Activated CD8-positive, alpha-beta memory T cell treated with anti-CD3 and anti-CD28 coated beads, Interleukin-2, amount 50 U/mL, for 24 hours (primary cell): Measurements from ENCODE around the gene NEK8.
"Not testable (repeated sequence)": the region's sequence is repeated elsewhere in the genome, so short reads cannot be mapped to it uniquely, and the experiment has no call there.

ENCODE experiments used
- DNase-seq: peaks from one replicate; pipeline ENCODE4 v3.0.0-alpha.2; 2020; ENCODE audit errors: extremely low read depth

The NEK8 gene

DNA sequence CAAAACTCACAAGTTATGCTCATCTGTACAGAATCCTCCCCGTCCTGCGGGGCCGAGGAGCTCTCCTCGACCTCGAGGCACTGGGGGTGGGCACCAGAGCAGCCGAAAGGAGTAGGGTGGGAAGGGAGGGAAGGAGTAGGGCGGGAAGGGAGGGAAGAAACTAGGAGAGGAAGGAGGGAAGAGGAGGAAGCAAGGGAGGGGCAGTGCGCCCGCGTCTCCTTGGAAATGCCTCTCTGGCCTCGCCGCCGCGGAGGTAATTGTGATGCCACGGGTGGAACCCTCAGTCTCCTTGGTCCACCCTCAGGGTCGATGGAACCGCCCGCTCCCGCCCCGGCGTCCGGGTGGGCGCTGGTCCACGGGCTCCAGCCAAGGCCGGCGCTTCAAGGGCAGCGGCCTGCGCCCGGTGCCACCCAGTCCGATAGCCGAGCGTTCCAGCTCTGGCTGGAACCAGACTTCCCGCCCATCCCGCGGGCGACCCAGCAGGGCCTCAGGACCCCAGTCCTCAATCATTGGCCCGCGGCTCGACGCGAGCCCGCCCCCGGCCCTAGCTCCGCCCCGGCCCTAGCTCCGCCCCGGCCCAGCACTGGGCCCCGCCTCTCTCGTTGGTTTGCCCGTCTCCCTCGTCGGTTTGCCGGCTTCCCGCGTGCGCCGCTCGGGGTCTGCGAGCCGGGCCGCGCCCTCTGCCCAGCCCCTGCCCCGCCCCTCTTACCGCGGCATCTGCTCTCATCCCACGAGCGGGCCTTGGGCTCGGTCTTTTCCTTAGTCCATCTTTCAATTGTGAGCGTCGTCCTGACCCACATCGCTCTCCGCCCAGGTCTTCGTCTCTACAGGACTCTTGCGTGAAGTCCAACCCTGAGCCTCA is 17.5 kb upstream of the NEK8 start:
- DNase-seq = no peak

DNA sequence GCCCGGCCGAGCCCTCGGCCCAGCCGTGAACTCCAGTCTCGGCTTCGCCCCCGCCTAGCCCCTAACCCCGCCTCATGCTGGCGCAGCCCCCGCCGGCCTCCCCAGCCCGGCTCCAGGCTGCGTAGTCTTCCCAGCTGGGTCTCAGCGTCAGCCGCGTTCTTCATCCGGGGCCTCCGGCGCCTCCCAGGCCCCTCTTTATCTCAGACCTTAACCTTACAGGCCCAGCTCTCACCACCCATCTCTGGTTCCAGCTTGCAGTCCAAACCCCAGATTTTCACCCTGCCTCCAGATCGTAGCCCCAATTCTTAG is 16.9 kb upstream of the NEK8 start, which contains the start of gene PROCA1:
Gene PROCA1 (minus strand): TSS at position 166 of the 309 bp plus-strand sequence. CDS start 228 bp downstream, outside the sequence.
- no peak for DNase-seq

DNA sequence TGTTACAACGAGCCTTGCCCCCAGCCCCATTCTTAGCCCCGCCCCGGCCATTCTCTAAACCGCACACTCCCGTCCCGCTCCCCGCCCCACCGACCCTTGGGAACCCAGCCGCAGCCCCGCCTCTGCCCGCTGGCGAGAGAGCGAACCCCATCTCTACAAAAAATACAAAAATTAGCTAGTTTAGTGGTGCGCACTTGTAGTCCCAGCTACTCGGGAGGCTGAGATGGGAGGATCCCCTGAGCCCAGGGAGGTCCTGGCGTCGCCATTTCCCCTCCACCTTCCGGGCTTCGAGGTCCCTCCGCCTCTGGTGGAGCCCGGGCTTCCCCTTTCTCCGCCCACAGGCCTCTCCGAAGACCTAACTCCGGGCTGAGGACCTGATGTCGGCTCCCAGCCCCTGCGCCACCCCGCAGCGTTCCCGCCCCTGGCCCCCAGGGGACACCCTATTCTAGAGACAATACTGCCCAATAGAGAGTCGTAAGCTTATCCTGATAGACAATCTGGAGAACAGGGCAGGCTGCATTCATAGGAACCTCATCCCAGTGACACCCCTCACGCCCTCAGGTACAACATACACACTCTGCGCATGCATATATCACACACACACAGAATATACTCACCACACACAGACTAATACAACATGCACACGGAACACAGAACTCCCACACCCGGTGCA is 16.4 kb upstream of the NEK8 start:
- no peak for DNase-seq

DNA sequence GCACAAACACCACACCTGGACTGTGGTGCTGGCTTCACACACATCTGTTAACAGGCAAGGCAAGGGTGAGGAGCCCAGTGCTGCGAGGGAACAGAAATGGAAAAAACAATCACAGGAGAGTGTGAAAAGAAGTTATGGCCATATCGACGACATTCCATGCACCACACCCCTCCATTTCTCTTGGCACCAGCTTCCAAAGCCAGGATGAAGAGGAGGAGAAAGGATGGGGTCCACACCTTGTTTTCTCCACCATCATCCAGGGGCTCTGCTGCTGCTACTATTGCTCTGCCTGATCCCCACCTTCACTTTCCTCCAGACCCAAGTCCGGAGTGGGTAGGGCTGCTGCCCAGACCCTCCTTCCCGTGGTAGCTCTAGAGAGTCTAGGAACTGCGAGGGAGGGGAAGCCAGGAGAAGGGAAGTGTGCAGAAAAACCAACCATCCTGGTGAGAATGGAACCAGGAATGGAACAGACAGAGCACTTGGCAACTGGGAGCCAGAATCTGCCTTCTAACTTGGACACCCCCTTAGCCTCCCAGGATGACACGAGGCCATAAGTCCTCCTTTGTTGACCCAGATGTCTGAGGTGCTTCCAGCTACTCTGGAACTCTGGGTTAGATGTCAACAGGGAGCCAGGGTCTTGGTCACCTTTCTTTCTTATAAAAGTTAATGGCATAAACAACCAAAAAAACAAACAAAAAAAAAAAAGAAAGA is 15.7 kb upstream of the NEK8 start:
- DNase-seq = no peak

DNA sequence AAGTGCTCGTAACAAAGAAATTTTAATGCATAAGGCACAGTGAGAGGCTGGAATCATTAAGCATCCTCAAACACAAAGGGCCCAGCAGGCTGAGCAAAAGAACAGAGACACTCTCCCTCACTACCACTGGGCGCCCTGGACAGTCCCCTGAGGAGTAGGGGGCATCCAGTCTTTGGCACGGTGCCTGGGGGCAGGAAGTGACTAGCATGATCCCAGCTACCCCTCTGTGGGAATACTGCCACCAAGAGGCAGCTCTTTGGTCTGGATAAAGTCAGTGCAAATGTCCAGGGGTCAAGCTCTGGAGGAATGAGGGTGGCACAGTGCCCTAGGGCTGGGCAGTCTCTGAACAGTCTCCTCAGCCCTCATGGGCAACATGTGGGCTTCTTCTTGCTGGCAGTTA is 14.3 kb upstream of the NEK8 start:
- DNase-seq = no peak

DNA sequence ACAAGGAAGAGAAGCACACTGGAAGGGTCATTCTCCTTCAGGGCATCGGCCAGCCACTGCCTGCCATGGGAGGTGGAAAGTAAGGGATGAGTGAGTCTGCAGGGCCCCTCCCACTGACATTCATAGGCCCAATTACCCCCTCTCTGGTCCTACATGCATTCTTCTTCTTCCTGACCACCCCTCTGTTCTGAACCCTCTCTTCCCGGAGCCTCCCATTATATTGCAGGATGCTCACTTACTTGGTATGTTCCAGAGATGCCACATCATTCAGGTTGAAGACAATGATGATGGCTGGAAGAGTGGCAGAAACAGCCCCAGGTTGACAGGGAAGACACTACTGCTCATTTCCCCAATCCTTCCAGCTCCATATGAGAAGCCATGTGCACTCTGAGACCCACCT is 13.4 kb upstream of the NEK8 start:
- DNase-seq = no peak

DNA sequence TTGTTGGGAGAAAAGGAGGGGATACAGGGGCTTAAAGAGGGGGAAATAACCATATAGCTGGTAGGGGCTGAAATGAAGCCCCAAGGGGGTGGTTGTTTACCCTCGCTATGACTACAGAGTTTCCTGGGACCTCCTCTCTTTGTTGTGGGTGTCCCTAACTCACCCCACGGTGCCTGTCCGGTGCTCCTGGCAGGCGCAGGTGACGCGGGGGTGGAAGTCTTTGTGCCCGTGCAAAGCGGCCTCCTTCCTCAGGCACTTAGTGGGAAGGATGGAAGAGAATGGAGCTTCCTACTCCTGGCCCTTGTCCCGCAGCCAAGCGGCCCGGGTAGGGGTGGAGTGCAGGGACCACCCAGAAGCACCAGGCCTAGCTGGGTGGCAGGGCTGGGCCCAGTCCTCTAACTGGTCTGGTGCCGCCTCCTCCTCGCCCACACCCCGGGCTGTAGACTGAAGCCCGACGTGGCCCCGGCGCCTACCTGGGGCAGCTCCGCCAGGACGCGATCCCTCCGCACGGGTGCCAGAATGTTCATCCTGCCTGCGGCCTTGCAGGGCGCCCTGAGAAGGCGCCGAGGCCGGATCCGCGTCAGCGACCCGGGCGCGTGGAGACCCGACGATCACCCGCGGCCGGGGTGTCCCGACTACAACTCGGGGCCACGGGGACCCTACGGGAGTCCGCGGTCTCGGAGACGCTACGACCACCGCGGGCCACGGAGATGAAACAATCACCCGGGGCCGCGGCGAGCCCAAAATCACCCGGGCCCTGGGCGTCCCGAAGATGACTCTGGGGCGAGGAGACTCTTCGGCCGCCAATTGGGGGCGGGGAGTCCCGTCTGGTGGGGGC is 11.6 kb upstream of the NEK8 start:
- DNase-seq = no peak

DNA sequence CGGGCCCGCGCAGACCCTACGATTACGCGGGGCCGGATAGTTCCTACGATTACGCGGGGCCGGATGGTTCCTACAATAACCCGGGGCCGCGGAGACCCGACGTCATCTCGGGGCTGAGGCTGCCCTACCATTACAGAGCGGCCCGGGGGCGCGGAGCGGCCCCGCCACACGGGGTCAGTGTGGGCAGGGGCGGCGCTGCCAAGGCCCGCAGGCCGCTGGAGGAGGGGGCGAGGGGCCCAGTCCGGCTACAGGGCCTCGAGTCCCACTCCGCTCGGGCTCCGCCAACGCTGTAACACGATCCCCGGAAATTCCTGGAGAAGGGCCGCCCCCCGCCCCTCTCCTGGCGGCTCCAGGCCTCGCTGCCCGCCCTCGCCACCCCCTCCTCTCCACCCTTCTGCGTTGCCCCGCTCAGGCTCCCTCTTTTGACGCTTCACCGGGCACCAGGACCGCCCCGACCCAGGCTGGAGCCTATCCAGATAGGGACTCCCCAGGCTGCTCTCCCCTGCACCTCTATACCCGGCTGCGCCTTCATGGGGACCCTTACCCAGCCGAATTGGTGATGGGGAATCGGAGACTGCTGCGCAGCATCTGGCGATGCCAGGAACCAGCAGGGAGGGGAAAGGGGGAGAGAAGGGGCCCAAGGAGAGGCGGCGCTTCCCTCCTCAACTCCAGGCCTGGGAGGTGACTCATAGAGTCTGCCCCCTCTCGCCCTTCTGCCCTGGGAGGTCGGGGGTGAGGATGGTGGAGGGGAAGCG is 10.8 kb upstream of the NEK8 start, which contains the start of gene RAB34:
Gene RAB34 (minus strand): TSS at position 291 of the 755 bp plus-strand sequence. CDS start 602 bp downstream, outside the sequence.
- DNase-seq = no peak

DNA sequence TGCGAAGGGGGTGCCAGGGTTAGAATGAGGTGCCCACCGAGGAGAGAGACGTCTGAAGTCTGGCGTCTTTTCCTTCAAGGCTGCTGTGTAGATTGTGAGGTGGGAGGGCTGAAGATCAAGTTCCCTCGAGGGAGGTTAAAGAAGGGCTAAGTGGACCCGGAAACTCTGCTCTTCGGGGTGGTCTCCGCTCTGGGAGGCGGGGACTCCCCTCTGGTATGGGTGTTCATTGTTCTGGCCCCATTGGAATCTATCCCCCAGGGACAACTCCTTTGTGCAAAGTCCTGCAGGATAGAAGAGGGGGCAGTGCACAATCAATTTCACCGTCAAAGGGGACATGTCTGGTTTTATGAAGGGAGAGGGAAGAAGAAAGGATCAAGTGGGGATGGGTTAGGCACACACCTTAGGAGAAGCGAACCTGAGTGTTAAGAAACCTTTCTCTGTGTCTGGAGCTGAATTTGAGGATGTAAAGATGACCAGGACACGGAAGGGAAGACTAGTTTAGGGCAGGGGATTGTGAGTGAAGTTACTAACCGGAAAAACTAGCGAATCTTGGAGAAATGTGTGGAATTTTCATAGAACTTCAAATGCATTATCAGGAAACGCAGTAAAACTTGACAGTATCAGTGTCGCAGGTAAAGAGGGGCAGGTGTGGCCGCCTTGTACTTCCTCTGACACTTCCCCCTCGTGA is 10.1 kb upstream of the NEK8 start:
- DNase-seq = no peak

DNA sequence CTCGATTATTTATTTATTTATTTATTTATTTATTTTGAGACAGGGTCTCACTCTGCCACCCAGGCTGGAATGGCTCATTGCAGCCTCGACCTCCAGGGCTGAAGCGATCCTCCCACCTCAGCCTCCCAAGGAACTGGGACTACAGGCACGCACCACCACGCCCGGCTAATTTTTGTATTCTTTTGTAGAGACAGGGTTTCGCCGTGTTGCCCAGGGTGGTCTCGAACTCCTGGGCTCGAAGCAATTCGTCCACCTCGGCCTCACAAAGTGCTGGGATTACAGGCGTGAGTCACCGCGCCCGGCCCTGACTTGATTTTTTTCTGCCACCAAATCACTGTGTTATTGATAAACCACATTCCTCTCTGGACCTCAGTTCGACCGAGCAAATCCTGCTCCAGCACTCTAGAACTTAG is 9.6 kb upstream of the NEK8 start:
- DNase-seq = no peak

DNA sequence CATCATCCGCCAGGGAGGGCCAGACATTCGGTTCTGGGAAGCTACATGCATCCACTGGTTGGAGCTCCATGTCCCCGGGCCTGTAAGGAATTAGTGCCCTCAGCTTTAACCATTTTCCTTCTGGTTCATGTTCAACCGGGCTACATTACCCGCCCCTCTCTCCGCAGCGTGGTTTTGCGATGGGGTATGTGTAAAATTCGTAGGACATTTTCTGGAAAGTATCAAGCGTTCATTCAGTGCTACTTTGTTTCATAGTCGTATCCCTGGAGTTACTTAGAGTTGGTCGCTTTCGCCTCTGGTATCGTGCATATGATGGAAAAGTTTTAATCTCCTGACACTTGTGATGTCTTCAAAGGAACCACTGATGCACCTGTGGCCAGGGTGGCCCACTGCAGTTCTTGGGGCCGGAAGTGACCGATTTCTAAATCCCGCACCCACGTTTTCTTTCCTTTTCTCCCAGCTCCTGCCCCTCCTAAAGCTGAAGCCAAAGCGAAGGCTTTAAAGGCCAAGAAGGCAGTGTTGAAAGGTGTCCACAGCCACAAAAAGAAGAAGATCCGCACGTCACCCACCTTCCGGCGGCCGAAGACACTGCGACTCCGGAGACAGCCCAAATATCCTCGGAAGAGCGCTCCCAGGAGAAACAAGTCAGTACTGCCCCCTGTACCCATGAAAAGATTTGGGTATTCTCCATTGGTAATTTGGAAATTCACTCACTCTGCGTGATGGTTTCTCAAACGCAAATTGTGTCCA is 8.2 kb upstream of the NEK8 start:
- DNase-seq = no peak

DNA sequence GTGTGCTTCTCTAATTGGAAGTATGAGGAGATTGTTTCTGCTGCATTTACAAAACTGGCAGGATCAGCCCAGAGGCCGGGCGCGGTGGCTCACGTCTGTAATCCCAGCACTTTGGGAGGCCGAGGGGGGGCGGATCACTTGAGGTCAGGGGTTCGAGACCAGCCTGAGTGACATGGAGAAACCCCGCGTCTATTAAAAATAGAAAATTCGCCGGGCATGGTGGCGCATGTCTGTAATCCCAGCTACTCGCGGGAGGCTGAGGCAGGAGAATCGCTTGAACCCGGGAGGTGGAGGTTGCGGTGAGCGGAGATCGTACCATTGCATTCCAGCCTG is 7.6 kb upstream of the NEK8 start:
- DNase-seq = not testable (repeated sequence)

DNA sequence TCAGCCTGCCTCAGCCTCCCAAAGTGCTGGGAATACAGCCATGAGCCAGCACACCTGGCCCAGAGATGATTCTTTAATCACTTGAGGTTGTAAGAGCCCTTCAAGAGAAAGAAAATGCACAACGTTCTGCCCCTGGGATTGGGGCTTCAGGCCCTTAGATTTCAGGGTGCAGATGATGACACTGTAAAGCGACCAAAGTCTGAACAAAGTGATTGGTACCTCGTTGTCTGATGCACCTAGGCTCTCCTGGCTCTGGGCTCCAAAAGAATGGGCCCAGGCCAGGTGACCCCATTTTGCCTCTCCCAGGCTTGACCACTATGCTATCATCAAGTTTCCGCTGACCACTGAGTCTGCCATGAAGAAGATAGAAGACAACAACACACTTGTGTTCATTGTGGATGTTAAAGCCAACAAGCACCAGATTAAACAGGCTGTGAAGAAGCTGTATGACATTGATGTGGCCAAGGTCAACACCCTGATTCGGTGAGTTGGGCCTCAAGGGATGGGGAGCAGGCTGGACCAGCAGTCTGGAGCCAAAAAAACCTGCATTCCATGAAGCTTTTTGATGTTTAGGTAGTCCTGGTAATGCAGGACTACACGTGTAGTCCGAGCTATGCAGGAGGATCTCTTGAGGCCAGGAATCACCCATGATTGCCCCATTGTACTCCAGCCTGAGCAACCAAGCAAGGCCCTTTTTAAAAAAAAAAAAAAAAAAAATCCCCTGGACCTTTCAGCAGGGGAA is 6.0 kb upstream of the NEK8 start:
- no peak for DNase-seq

DNA sequence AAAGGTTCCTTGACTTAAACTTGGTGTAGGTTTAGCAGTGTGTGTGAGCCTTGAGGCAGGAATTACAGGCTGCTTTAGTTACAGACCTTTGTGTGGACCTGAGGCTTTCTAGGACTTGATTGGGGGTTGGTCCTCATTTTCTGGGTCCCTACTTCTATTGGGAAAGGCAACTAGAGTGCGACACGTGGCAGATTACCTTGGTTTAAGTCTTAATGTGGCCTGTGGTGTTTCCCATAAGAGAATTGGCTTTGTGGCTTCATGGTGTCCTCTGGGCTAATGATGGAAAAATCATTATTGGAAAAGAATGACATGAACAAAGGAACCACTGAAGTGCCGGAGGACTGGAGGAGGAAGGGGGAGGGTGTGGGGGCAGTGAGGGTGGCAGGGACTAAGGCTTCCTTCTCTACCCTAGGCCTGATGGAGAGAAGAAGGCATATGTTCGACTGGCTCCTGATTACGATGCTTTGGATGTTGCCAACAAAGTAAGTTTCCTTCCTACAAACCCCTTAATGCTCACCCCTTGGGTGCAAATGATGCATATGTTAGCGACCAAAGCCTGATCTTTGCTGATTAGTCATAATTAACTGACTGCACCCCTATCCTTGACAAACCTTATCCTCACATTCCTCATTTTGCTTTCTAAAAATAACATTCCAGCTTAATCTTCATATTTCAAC is 5.3 kb upstream of the NEK8 start:
- no peak for DNase-seq

DNA sequence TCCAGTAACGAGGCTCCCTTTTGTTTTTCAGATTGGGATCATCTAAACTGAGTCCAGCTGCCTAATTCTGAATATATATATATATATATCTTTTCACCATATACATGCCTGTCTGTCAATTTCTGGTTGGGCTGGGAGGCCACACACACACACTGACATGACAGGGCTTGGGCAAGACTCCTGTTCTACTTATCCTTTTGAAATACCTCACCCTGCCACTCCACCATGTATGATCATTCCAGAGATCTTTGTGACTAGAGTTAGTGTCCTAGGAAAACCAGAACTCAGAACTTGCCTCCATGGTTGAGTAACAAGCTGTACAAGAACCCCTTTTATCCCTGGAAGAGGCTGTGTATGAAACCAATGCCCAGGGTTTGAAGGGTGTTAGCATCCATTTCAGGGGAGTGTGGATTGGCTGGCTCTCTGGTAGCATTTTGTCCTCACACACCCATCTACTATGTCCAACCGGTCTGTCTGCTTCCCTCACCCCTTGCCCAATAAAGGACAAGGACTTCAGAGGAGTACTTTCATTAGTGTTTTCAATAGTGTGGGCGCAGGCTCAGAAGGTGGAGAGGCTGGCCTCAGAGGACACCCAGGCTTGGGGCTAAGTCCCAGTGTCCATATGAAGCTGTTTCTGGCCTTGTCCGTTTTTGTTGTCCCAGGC is 4.6 kb upstream of the NEK8 start:
- not testable (repeated sequence) for DNase-seq

DNA sequence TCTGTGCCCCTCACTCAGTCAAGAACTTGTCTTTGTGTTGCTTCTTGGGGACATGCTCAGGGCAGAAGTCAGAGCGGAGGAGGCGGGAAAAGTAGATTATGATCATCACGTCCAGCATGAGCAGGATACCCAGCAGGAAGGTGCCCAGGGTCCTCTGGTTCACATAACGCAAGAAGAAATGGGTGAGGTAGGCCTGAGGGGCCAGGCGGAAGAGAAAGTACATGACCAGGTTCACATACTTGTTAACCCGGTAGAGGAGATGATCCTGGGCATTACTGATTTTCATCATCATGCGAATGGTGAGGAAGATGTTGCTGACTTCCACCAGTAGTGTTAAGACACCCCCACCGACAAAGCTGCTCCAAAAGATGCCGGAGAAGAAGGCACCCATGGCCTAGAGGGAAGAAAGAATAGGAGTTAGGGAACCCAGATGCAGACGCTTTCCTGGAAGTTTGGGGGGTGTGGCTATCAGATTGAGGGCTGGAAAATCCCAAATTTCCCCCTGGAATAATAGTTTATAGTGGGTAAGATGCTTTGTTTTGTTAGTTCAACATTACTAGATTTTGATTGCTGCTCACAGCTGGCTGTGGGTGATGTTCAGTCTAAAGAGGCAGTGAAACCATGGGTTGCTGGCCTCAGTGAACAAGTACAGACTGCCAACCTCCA is 4.0 kb upstream of the NEK8 start:
- no peak for DNase-seq

DNA sequence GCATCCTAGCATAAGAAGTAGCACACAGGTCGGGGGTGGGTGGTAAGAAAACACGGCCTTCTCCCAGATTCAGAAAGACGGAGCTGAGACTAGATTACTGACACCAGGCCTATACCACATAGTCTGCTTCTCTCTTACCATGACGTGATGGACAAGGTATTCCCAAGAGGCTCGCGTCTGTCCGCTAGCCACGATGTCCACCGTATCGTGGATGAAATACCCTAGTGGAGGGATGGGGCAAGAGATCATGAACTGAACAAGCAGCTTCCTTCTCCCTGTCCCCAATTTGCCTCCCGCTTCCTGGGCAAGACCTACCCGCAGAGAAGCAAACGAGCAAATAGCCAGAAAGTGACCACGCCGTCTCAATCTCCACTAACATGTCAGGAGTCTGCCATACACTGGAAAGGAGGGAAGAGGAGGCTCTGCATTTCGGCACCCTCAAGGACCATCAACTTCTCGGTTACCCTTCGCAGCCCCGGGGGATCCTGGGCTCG is 3.4 kb upstream of the NEK8 start:
- no peak for DNase-seq
